ENCODE results near the gene PRKCB. TPM values are rescaled to one million over a fixed set of nuclear protein-coding genes. Genes with fewer than 3 reads are reported as not detected.

PRKCB gene
- total RNA-seq, 4 donors from 2014 or later = 0.51 to 1.3 (median 1.1) TPM

DNA sequence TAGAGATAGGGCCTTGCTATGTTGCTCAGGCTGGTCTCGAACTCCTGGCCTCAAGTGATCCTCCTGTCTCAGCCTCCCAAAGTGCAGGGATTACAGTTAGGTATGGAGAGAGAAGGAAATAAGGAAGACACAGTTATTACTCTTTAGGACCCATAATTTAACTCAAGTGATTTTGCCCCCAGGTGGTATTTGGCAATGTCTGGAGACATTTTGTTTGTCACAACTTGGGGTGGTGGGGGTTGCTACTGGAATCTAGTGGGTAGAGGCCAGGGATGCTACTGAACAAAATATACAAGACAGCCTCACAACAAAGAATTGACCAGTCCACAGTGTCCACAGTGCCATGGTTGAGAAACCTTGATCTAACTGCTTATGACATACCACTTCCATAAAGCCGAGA is 64.1 kb downstream of the PRKCB start:
- no peaks in the 10 kb centered on the region for H3K4me1 ChIP-seq
- no peaks in the 10 kb centered on the region for H3K9me3 ChIP-seq
- no peaks in the 10 kb centered on the region for H3K36me3 ChIP-seq
- in situ Hi-C loops (cut with MboI; ENCODE audit: low sequenced_read_pairs in 4 of 4) (no loop called here), intact Hi-C loops (cut with DNase I; ENCODE audit: low total_unique reads) (no loop called here)
- TF ChIP-seq, protein P1, sequence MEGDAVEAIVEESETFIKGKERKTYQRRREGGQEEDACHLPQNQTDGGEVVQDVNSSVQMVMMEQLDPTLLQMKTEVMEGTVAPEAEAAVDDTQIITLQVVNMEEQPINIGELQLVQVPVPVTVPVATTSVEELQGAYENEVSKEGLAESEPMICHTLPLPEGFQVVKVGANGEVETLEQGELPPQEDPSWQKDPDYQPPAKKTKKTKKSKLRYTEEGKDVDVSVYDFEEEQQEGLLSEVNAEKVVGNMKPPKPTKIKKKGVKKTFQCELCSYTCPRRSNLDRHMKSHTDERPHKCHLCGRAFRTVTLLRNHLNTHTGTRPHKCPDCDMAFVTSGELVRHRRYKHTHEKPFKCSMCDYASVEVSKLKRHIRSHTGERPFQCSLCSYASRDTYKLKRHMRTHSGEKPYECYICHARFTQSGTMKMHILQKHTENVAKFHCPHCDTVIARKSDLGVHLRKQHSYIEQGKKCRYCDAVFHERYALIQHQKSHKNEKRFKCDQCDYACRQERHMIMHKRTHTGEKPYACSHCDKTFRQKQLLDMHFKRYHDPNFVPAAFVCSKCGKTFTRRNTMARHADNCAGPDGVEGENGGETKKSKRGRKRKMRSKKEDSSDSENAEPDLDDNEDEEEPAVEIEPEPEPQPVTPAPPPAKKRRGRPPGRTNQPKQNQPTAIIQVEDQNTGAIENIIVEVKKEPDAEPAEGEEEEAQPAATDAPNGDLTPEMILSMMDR (IDR thresholded peaks at IDR 0.05 in 4 of 5, conservative IDR thresholded peaks at IDR 0.05 in 1 of 5) = no peak
- no peak for TF ChIP-seq POLR2A (IDR thresholded peaks at IDR 0.05)
- H3K27ac ChIP-seq = no peak overlapping the region
- no peaks in the 10 kb centered on the region for H3K27me3 ChIP-seq
- DNase-seq = no peak
- ATAC-seq = no peak
- H3K4me3 ChIP-seq = no peak overlapping the region

DNA sequence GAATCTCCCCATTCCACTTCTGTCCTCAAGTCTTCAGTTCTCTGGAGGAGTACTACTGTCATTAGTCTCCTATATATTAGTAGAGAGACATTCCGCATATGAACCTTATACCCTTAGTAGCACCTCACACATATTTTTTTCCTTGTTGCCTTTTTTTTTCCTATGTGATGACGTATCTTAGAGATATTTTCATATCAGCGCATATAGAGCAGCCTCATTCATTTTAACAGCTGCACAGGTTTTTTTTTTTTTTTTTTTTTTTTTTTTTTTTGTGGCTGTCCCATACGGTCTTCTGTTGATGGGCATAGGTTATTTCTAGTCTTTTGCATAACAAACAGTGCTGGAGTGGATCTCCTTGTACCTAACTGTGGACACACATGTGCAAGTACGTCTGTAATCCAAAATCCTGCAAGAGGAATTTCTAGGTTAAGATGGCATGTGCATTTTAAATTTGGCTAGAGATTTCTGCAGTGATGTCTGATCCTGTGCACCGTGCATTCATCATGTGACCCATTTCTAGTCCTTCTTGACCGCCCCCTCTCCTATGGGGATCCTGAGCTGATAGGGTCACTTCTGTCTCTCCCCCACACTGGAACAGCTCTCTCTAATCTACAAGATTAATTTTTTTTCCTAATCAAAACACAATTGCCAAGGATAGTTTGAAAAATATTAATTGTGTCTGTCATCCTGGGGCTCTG is 64.8 kb downstream of the PRKCB start:
- TF ChIP-seq, protein P1 (IDR thresholded peaks at IDR 0.05 in 4 of 5, conservative IDR thresholded peaks at IDR 0.05 in 1 of 5) = no peak
- no peak for TF ChIP-seq POLR2A (IDR thresholded peaks at IDR 0.05)
- Histone ChIP-seq H3K36me3 (no peaks in the 10 kb centered on the region), H3K27ac (no peak overlapping the region), H3K4me3 (no peak overlapping the region), H3K4me1 (no peaks in the 10 kb centered on the region), H3K9me3 (no peaks in the 10 kb centered on the region), H3K27me3 (no peaks in the 10 kb centered on the region)
- no peak for ATAC-seq
- in situ Hi-C loops (cut with MboI; ENCODE audit: low sequenced_read_pairs in 4 of 4) (no loop called here), intact Hi-C loops (cut with DNase I; ENCODE audit: low total_unique reads) (no loop called here)
- no peak for DNase-seq

DNA sequence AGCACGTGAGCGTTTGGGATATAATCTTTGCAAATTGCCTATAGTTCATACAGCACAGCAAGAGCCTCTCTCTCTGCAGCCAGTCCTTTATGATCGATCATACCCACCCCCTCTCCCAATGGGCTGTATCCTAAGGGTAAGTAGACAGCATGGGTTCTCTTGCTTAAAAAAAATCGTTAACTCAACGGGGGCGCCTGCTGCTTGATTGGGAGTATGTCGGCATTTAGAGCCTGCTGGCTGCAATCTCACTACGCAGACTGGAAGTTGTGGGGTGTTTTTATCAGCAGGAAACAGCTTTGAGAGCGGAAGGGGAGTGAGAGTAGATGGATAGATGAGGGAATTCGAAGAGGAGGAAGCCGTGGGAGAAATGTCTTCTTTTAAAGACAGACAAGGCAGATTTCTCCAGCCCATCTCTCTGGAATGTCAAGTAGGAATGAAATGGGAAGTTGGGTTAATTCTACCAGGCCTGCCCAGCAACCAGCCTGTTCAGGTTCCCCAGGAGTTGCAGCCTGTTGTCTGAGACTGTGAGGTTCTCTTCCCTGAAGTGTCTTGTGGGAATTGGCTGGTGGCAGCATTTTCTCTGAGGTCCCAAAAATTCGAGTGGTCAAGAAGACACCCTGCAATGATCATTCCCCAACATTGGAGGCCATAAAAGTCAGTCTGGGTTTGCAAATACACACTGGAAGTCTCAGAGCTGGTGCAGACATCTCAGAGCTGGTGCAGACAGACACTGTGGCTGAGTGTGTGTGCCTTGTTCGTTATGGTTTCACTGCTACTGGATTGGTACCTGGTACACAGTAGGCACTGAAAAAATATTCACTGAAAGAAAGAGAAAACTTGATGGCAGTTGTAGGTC is 65.6 kb downstream of the PRKCB start:
- Histone ChIP-seq H3K4me3 (no peak overlapping the region), H3K9me3 (no peaks in the 10 kb centered on the region), H3K36me3 (no peaks in the 10 kb centered on the region), H3K27me3 (no peaks in the 10 kb centered on the region), H3K27ac (no peak overlapping the region), H3K4me1 (no peaks in the 10 kb centered on the region)
- DNase-seq = no peak
- intact Hi-C loops (cut with DNase I; ENCODE audit: low total_unique reads) (no loop called here), in situ Hi-C loops (cut with MboI; ENCODE audit: low sequenced_read_pairs in 4 of 4) (no loop called here)
- ATAC-seq = no peak
- TF ChIP-seq POLR2A (IDR thresholded peaks at IDR 0.05) = no peak
- TF ChIP-seq, protein P1 (IDR thresholded peaks at IDR 0.05 in 4 of 5, conservative IDR thresholded peaks at IDR 0.05 in 1 of 5) = no peak

DNA sequence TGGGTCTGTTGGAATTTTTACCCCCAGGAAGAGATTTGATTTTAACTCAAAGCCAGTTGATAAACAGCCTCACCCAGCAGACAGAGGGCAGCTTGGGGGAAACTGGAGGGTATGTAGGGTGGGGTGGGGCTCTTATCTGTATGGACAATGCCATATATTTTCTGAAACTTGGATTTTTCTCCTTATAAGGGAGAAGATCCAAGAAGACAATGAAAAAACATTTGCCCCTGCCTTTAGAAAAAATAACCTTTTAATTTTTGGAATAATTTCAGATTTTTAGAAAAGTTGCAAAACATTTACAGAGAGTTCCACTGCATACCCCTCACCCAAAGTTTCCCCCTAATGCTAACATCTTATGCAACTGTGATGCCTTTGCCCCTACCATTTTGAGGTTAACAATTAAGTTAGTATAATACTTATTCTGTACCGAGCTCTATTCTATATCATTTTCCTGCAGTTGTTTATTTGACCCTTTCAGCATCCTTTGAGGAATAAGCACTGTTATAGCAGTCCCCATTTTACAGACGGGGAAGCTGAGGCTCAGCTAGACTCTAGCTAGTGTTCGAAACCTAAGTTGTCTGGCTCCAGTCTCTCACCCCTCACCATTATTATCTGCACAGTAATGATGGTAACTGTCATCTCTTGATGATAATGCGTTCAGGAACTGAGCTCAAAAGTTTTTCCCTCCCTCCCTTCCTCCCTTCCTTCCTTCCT is 66.4 kb downstream of the PRKCB start:
- Histone ChIP-seq H3K4me3 (no peak overlapping the region), H3K27ac (no peak overlapping the region), H3K9me3 (no peaks in the 10 kb centered on the region), H3K27me3 (no peaks in the 10 kb centered on the region), H3K4me1 (no peaks in the 10 kb centered on the region), H3K36me3 (no peaks in the 10 kb centered on the region)
- TF ChIP-seq, protein P1 (IDR thresholded peaks at IDR 0.05 in 4 of 5, conservative IDR thresholded peaks at IDR 0.05 in 1 of 5) = no peak
- no peak for TF ChIP-seq POLR2A (IDR thresholded peaks at IDR 0.05)
- DNase-seq = no peak
- in situ Hi-C loops (cut with MboI; ENCODE audit: low sequenced_read_pairs in 4 of 4) (no loop called here), intact Hi-C loops (cut with DNase I; ENCODE audit: low total_unique reads) (no loop called here)
- ATAC-seq = no peak

Data from gastrocnemius medialis (tissue), 4 donors.